ENCODE results near the gene RIMS4.
"Not testable (repeated sequence)": the region's sequence is repeated elsewhere in the genome, so short reads cannot be mapped to it uniquely, and the experiment has no call there.

The RIMS4 gene

GRCh38 chr20:44790638-44791393, 19.5 kb downstream of the RIMS4 start:
- no peak for DNase-seq

DNA sequence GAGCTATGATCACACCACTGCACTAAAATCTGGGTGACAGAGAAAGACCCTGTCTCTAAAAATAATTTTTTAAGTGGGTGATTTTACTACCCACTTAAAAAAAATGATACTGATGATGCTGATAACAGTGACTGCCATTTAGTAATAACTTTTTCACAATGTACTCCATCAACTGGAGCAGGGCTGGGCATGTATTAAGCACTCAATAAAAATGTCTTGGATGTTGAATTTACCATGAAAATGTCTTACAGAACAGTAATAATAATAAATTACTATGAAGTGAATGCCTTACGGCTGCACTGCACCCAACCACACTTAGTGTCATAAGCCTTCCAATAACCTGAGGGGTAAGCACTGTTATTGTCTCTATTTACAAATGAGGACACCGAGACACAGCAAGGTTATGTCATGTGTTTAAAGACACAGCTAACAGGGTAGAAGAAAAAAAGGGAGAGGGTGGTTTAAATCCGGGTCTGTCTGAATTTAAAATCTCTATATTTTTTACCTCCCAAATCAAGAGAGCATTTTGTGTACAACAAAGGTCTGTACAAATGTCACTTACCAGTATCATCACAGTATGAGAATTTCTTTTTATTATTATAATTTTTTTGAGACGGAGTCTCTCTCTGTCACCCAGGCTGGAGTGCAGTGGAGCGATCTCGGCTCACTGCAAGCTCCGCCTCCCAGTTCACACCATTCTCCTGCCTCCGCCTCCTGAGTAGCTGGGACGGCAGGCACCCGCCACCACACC, 21.5 kb downstream of the RIMS4 start:
- no peak for DNase-seq

GRCh38 chr20:44787299-44787698, 23.0 kb downstream of the RIMS4 start:
- no peak for DNase-seq

DNA sequence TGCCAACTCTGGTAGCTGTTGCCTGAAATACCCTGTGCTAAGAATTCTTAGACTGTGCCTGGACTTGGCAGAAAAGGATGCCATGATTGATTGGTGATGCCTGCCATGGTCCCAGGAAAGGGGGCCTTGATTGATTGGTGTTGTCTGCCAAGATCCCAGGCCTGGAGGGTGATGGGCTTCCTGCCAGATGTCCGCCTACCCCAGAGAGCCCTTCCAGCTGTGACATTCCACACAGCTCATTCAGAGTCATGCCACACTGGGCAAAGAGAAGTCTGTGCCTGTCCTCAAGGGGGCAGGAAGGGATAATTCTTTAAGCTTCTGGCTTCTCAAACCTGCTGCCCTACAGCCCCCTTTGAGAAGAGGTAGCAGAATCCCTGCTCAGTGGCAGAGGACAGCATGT, 24.6 kb downstream of the RIMS4 start:
- peak; percentile 46 for DNase-seq

DNA sequence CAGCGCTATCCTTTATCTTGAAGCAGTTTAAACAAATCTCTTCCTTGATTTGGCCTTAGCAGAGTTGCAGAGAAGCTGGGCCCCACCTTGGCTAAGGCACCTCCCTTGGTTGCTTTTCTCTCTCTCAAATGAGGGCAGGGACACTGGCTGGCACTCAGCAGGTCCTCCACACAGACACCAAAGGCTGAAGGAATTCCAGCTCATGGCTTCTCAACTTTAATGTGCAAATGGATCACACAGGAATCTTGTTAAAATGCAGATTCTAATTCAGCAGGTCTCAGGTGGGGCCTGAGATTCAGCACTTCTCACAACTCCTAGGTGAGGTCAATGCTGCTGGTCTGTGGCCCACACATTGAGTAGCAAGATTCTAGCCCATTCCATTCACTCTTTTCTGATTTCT, 25.7 kb downstream of the RIMS4 start:
- DNase-seq: no peak

GRCh38 chr20:44781791-44782190, 28.6 kb downstream of the RIMS4 start:
- DNase-seq: no peak

DNA sequence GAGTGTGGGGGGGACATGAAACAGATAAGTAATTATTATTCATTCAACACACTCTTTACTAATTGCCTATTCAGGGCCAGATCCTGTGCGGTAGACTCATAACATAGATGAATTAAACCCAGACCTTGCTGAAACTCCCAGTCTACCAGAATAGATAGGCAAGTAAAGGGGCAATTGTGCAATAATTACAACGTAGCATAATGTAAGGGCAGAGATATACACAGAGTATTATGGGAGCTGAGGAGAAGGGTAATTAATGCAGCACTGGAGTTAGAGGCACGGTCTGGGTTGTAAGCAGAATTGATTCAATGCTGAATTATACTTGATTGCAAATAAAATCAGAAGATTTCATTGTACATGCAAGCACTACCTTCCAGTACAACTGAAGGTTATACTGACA, 29.2 kb downstream of the RIMS4 start:
- DNase-seq: no peak

DNA sequence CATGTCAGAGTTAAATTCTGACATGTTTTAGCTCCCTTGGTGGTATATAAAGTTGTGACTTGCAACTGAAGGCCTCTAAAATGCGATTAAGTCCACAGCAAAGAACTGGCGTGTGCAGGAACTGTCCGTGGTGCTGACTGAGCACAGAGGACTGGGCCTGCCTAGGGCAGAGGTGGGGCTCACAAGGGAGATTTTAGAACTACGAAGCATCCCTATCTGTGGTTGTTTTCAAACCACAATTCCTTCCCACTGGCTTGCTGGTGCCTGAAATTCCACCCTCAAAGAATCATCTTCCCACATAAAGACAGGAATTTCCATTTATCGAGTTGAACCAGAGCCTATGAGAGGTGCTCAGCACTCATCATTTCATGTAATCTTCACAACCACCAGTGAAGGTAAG, 30.1 kb downstream of the RIMS4 start:
- DNase-seq: peak; percentile 19

GRCh38 chr20:44776980-44777379, 33.4 kb downstream of the RIMS4 start:
- DNase-seq: peak; percentile 19

DNA sequence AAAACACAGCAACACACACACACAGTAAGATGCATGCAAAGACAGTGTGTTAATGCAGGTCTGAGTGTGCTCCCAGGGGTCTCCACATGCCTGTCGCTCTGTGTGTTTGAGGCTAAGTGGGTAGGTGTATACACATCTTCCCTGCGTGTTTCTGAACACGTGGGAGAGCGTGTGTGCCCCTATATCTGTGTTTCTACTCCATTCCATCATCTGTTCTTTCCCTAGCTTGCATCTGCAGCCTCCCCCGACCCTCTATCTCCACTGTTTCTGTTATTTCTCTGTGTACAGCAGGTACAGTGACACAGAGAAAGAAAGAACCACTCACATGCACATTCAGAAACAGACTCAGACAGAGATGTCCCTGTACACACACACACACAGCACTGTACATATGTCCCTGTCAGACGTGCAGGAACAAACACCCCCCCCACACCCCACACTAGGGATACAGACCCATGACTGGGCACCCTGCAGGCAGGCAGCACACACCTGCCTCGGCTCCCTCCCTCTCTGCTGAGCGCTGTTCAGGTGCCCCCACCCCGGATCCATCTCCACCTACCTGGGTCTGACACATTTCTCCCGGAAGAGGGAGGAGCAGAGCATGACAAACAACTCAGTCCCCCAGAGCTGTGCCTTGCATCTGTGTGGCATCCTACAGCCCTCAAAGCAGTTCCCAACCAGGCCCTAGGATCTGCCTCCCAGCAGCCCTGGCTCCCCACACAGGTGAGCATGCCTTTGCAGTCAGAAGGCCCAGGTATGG, 37.1 kb downstream of the RIMS4 start:
- DNase-seq: no peak

GRCh38 chr20:44772636-44773035, 37.7 kb downstream of the RIMS4 start:
- no peak for DNase-seq

DNA sequence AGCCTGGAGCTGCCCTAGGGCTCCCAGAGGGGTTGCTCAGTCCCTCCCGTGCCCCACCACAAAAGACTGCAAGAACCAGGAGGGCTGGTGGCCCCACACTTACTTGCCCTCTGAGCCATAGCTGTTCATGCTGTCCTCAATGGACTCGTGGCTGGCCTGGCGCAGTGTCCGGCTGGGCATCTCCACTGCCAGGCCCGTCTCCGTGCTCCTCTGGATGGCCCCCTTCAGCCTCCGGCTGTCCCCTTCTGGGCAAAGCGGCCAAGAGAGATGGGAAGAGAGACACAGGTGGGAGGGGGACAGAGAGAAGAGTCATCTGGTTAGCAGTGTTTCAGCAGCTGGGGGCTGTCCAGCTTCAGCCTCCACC, 39.2 kb downstream of the RIMS4 start:
- DNase-seq: no peak

DNA sequence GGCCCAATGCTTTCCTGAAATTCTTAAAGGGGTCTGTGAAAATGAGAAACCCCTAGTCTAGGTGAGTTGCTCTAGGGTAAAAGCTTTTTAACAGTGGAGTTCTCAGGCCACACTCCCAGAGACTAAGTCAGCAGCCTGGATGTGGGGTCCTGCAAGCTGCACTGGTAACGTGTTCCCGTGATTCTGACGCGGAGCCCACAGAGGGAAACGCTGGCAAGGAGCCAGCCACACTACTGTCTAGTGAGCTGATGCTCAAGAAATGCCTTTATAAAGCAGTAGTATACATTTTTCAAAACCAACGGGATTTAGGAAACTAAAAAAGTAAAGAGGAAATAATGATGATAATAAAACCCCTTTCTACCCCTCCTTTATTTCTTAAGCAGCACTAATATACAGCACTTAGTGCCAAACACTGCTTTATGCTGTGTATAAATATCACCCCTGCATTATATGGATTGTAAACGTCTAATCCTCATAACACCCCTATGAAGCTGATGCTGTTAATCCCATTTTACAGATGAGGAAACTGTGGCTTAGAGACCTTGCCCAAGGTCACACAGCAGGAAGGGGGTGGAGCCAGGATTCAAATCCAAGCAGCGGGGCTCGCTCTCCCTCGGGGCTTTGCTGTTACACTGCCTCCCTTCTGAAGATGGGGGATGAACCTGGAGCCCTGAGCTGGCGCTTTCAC, 39.7 kb downstream of the RIMS4 start:
- no peak for DNase-seq

GRCh38 chr20:44769481-44769863, 40.9 kb downstream of the RIMS4 start:
- DNase-seq: no peak

DNA sequence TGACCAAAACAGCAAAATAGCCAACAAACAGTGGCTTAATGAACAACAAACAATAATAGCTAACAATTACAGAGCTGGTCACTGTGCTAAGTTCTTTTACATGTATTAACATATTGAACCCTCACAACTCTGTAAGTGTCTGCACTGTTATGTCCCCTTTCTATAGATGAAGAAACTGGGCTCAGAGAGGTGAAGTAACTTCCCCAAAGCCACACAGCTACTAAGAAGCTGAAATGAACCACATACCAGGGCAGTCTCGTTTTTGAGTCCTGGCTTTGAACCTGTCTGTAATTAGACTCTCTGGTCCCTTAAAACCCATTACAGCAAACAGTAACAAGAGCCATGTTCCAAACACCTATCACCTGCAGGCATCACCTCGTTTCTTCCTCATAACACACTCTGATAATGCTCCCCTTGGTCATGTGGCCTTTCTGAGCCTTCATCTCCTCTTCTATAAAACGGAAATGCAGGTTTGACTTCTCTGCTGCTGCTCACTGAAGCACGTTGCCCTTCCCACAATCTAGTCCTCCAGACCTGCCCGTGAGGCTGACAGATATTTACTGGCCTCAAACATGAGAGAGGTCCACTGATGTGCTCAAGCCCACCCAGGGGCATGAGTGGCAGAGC, 41.4 kb downstream of the RIMS4 start:
- no peak for DNase-seq

- DNase-seq: no peak
These were observed 42.1 kb downstream of the RIMS4 start for GRCh38 chr20:44768256-44768655.

DNA sequence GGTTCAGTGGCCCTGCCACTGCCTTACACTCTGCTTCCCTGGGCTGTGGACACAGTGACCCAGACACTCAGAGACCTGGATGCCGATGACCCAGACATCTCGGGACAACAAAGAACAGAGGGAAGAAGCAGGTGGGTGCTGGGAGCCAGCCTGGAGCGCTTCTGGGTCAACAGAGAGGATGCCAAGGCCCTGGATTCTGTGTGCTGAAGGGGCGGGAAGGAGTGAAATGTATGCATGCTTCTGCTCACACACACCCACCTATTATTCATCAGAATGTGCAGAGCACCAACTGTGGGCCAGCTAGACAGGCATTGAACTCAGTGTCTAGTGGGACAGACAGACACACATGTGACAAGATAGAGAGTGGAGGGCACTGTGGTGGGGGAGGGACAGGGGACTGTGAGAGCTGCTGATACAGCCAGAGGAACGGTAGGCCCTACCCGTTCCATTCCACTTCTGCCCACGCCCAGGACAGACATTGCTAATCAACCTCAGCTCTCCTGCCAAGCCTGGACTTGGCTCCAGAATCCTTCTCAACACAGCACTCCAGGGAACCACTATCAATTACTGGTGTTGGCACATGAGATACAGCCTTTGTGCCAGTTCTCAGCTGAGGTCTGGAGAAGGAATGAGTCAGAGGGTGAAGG, 44.5 kb downstream of the RIMS4 start:
- peak; percentile 47 for DNase-seq

- no peak for DNase-seq
These were observed 45.3 kb downstream of the RIMS4 start for GRCh38 chr20:44765091-44765490.

GRCh38 chr20:44763798-44764197, 46.5 kb downstream of the RIMS4 start:
- DNase-seq: not testable (repeated sequence)

DNA sequence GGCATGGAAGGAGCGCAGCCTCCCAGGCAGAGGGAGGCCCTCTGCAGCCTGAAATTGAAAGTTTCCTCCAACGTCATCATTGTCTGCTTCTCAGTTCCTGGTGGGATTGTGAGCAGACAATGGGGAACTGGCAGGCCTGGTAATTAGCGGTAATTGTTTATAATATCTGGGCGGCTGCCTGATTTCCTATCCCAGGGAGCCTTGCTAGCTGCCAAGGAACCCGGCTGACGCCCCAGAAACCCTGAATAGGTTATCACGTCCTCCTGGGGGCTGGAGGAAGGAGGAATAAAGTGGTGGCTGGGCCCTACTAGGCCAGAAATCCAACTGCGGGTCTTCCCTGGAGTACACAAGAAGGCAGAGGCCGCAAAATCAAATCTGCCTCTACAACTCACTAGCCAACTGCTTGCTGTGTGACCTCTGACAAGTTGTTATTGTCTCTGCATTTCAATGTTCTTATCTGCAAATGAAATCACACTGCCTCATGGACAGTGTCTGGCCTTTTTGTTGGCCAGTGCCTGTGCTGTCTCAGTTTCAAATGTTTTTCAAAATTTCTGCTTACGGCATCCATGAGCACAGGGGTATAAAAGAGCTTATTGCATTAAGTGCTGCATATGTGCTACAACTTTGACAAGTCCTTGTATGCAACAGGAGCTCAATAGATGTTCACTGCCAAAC, 47.7 kb downstream of the RIMS4 start:
- no peak for DNase-seq

- DNase-seq: no peak
These were observed 48.9 kb downstream of the RIMS4 start for GRCh38 chr20:44761423-44761822.

DNA sequence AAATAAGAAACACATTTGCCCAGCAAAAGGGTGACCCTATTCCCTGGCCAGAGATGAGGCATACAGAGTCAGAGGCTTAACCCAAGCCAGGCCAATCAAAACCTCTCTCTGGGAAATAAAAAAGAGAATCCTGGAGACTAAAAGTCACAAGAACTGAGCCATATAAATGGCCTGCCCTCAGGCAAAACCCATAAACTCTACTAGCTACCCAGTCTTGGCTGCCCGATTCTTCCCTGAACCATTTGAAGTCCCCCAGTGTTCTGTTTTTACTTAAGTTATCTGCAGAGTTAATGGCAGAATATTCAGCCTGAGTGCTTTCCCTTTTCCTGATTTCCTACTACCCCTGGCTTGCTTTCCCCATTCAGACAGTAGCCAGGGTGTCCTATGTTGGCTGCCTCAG, 50.8 kb downstream of the RIMS4 start:
- DNase-seq: no peak
